Activated CD8-positive, alpha-beta T cell treated with anti-CD3 and anti-CD28 coated beads for 36 hours (primary cell): ENCODE measurements around the gene FRMD4A. TPM values are rescaled to one million over a fixed set of nuclear protein-coding genes. Genes with fewer than 3 reads are reported as not detected.

Experiments used
- ATAC-seq: fragments of 200-7000 bp; cut with Tn5 transposase; one replicate; pipeline ENCODE4 v1.10.0; 2021; ENCODE audit warnings: mild to moderate bottlenecking, moderate library complexity
- CTCF ChIA-PET: fragments of 350-600 bp; sonication (Branson Sonifier 250); formaldehyde crosslinking; loops from one replicate; lab custom pipeline; 2021; ENCODE audit warnings: antibody characterized with exemption; lab: Charles Lee
- POLR2A ChIA-PET: fragments of 350-600 bp; sonication (Branson Sonifier 250); formaldehyde crosslinking; loops from one replicate; lab custom pipeline; 2021; ENCODE audit warnings: antibody characterized with exemption; lab: Charles Lee
- DNase-seq: peaks from one replicate; pipeline ENCODE4 v3.0.0-alpha.2; 2020
- H3K27ac Mint-ChIP-seq: one replicate; pipeline ENCODE4 v1.8.0; 2021; ENCODE audit warnings: mild to moderate bottlenecking, mixed read lengths
- H3K27me3 Mint-ChIP-seq: one replicate; pipeline ENCODE4 v1.8.0; 2021; ENCODE audit warnings: mixed read lengths
- H3K36me3 Mint-ChIP-seq: one replicate; pipeline ENCODE4 v1.8.0; 2021; ENCODE audit warnings: low read depth, mixed read lengths
- H3K4me1 Mint-ChIP-seq: one replicate; pipeline ENCODE4 v1.8.0; 2021; ENCODE audit warnings: low read depth, mixed read lengths
- H3K4me3 Mint-ChIP-seq: one replicate; pipeline ENCODE4 v1.8.0; 2021; ENCODE audit warnings: mild to moderate bottlenecking, moderate library complexity, mixed read lengths
- H3K9me3 Mint-ChIP-seq: one replicate; pipeline ENCODE4 v1.8.0; 2021; ENCODE audit warnings: mixed read lengths
- intact Hi-C: fragments of 100-400 bp; cut with micrococcal nuclease; formaldehyde crosslinking; loops from one replicate; pipeline ENCODE4 v1.10.0; 2022
- total RNA-seq, 2 experiments: library from RNA; stranded (reverse); gene quantifications; one replicate each; pipeline ENCODE4 v1.2.3, GENCODE V29; 2021
- TF ChIP-seq, protein P1 (sequence below): fragments of 200-600 bp; IDR thresholded peaks from one replicate; pipeline ENCODE4 v1.8.0; 2022; ENCODE audit warnings: antibody characterized with exemption, mild to moderate bottlenecking

Gene FRMD4A
- total RNA-seq, 2 experiments from 2014 or later = 2.1 to 2.8 TPM

DNA sequence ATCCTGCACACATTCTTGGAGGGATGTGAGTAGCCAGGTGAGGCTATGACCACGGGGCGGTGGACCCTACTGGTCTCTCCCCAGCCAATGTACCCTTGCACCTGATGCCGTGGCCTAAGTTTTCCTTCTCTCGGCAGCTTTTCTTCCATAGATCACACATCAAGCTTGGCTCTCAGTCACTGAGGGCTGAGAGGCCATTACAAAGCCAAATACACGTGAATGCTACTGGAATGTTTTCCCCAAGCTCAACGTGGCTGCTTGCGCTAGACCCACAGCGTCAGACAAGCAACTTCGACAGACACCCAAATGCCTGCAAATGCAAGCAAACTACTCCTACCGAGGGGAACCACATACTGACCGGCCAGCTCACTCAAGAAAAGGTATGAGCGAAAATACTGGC lies 660.8 kb downstream of the FRMD4A start:
- Mint-ChIP-seq H3K27me3 (no peaks in the 10 kb centered on the region), H3K4me3 (no peak overlapping the region), H3K9me3 (no peaks in the 10 kb centered on the region), H3K4me1 (no peaks in the 10 kb centered on the region), H3K27ac (no peak overlapping the region), H3K36me3 (no peaks in the 10 kb centered on the region)
- TF ChIP-seq, protein P1, sequence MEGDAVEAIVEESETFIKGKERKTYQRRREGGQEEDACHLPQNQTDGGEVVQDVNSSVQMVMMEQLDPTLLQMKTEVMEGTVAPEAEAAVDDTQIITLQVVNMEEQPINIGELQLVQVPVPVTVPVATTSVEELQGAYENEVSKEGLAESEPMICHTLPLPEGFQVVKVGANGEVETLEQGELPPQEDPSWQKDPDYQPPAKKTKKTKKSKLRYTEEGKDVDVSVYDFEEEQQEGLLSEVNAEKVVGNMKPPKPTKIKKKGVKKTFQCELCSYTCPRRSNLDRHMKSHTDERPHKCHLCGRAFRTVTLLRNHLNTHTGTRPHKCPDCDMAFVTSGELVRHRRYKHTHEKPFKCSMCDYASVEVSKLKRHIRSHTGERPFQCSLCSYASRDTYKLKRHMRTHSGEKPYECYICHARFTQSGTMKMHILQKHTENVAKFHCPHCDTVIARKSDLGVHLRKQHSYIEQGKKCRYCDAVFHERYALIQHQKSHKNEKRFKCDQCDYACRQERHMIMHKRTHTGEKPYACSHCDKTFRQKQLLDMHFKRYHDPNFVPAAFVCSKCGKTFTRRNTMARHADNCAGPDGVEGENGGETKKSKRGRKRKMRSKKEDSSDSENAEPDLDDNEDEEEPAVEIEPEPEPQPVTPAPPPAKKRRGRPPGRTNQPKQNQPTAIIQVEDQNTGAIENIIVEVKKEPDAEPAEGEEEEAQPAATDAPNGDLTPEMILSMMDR = no peak
- ATAC-seq (no peak), DNase-seq (no peak)
- intact Hi-C loops = no loop called here
- POLR2A ChIA-PET = interaction anchor here (0.6 kb wide), 1 partner anchor 40 kb away, joined by 3 read pairs; no protein-coding TSS in a partner anchor
- CTCF ChIA-PET = interaction anchor here (1.1 to 2.0 kb wide), 2 partner anchors 10 to 107 kb away, joined by 4 to 6 read pairs; no protein-coding TSS in a partner anchor

DNA sequence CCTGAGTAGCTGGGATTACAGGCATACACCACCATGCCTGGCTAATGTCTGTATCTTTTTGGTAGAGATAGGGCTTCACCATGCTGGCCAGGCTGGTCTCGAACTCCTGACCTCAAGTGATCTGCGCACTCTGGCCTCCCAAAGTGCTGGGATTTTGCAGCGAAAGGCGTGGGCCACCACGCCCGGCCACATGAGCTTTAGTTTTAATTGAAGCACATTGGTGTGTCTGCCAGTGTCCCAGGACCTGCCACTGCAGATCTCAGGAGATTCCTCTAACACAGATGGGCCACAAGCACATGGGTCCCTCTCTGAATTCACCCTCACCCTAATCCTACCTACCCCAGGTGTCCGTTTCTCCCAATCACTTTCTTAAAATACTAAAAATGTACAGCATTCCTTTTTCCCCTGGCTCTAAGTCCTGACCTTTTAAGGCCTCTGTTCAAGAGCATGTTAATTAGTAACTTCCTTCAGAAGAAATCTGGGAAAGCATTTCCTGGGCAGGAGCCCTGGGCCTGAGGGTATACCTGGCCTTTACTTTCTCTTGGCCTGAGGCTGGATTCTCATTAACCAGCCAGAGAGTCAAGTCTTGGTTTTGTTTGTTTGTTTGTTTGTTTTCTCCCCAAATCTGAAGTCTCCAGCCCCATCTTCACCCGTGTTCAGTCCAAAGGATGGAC lies 661.4 kb downstream of the FRMD4A start:
- intact Hi-C loops = no loop called here
- DNase-seq (no peak), ATAC-seq (no peak)
- Mint-ChIP-seq H3K9me3 (no peaks in the 10 kb centered on the region), H3K27ac (no peak overlapping the region), H3K4me3 (no peak overlapping the region), H3K27me3 (no peaks in the 10 kb centered on the region), H3K36me3 (no peaks in the 10 kb centered on the region), H3K4me1 (no peaks in the 10 kb centered on the region)
- ChIA-PET CTCF (interaction anchor here (1.1 to 2.0 kb wide), 2 partner anchors 10 to 108 kb away, joined by 4 to 6 read pairs; no protein-coding TSS in a partner anchor), POLR2A (no interaction called here)
- TF ChIP-seq, protein P1 = no peak

DNA sequence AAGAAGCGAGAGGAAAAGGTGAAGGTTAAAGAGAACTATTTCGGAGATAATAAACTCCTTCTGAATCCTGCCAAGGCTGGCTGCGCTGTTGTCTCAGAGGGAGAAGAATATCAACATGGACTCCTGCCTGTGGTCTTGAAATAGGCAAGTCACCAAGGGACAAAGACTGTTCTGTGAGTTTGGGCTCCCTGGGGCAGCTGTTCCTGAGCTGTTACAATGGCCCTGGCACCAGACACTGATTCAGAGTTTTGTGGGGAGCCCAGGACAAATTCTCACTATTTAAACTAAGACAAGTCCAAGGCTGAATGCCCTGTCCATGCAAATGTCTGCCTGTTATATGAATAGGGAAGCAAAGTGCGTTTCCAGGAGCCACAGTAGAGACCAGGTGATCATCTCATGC lies 662.6 kb downstream of the FRMD4A start:
- H3K4me3 Mint-ChIP-seq = no peak overlapping the region
- intact Hi-C loops = no loop called here
- DNase-seq = no peak
- no peaks in the 10 kb centered on the region for H3K27me3 Mint-ChIP-seq
- H3K27ac Mint-ChIP-seq = no peak overlapping the region
- CTCF ChIA-PET = no interaction called here
- H3K36me3 Mint-ChIP-seq = no peaks in the 10 kb centered on the region
- no peak for ATAC-seq
- POLR2A ChIA-PET = no interaction called here
- TF ChIP-seq, protein P1 = no peak
- H3K9me3 Mint-ChIP-seq = no peaks in the 10 kb centered on the region
- H3K4me1 Mint-ChIP-seq = no peaks in the 10 kb centered on the region

DNA sequence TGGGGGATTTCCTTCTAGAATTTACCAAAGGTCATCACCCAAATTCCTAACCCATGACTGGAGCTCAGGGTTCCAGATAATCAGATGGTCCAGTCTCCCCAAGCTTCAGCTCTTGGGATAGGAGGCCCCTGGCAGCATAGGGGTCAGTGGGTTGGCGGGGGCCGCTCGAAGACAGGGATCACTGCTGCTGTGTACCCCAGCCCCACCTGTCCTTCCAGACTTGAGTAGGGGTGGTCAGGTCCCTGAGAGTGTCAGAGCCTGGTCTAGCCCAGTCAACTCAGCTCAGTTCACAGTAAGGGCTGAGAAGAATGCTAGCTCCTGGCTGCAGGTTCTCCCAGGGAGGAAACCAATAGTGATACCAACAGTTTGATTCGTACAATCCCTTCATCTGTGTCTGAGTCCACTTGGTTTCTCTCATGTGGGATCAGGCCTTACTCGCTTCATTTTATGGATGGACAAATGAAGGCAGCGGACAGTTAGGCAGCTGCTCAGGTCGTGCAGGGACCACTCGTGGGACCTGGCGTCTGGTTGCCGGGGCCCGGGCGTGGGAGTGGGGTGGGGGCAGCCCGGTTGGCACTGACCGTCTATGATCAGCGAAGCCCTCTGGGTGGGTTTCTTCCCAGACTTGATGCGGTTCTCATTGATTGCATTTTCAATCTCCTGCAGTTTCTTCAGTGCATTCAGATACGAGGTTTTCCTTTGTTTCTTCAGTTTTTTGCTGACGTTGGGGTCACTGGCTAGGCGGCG lies 665.0 kb downstream of the FRMD4A start:
- H3K4me3 Mint-ChIP-seq = no peak overlapping the region
- no peak overlapping the region for H3K27ac Mint-ChIP-seq
- CTCF ChIA-PET = interaction anchor here (1.0 to 1.4 kb wide), 2 partner anchors 11 to 112 kb away, joined by 3 to 4 read pairs; no protein-coding TSS in a partner anchor
- H3K4me1 Mint-ChIP-seq = no peaks in the 10 kb centered on the region
- TF ChIP-seq, protein P1 = no peak
- DNase-seq (no peak), ATAC-seq (no peak)
- no peaks in the 10 kb centered on the region for H3K36me3 Mint-ChIP-seq
- intact Hi-C loops = no loop called here
- POLR2A ChIA-PET = no interaction called here
- H3K27me3 Mint-ChIP-seq = no peaks in the 10 kb centered on the region
- H3K9me3 Mint-ChIP-seq = no peaks in the 10 kb centered on the region

DNA sequence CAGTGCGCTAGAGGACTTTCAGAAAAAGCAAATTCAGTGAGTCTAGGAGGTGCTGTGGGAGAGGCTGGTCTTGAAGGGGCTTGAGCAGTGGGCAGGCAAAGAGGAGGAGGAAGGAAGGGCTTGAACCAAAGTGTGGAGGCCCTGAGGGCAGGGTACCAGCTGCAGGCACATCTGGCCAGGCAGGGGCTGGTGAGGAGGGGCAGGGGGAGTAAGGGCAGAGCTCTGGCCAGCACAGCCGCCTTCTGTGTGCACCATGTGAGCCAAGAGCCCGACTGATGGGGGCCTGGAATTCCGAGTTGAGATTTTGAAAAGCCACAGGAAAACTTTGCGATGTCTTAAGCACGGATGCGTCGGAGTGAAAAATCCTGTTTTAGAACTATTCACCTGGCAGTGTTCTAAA lies 669.5 kb downstream of the FRMD4A start:
- intact Hi-C loops = no loop called here
- ChIA-PET POLR2A (no interaction called here), CTCF (interaction anchor here (1.0 to 2.3 kb wide), 2 partner anchors 20 to 116 kb away, joined by 4 to 16 read pairs; no protein-coding TSS in a partner anchor)
- DNase-seq (no peak), ATAC-seq (no peak)
- TF ChIP-seq, protein P1 = no peak
- H3K9me3 Mint-ChIP-seq = no peaks in the 10 kb centered on the region
- no peak overlapping the region for H3K4me3 Mint-ChIP-seq
- peaks cover 14% of the 10 kb centered on the region for H3K4me1 Mint-ChIP-seq
- H3K36me3 Mint-ChIP-seq = no peaks in the 10 kb centered on the region
- H3K27me3 Mint-ChIP-seq = no peaks in the 10 kb centered on the region
- H3K27ac Mint-ChIP-seq = no peak overlapping the region
